ENCODE data around the gene YRDC.
A peak's percentile ranks its signal among the peaks of the same experiment; 100 is the strongest.
"Not testable (repeated sequence)": the region's sequence is repeated elsewhere in the genome, so short reads cannot be mapped to it uniquely, and the experiment has no call there.

Gene YRDC

GRCh38 chr1:37821481-37821880, 13.5 kb upstream of the YRDC start:
- no peak for DNase-seq

GRCh38 chr1:37817481-37817880, 9.5 kb upstream of the YRDC start:
- DNase-seq = no peak

DNA sequence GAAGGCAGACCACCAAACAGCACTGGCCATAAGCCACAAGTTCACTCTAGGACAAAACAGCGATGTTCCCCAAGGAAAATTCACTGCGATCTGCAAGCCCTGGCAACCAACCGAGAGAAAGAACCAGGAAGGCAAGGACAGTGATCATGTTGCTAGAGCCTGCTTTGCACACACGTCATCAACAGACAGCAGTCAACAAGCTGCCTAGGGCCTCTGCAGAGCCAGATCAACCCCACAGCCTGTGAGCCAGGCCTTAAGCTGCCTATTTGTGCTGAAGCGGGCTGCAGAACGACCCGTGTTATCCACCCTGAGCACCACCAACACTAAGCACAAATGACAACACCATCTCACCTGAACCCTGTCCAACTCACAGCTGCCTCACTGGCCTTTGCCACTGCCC, 6.2 kb upstream of the YRDC start:
- no peak for DNase-seq

DNA sequence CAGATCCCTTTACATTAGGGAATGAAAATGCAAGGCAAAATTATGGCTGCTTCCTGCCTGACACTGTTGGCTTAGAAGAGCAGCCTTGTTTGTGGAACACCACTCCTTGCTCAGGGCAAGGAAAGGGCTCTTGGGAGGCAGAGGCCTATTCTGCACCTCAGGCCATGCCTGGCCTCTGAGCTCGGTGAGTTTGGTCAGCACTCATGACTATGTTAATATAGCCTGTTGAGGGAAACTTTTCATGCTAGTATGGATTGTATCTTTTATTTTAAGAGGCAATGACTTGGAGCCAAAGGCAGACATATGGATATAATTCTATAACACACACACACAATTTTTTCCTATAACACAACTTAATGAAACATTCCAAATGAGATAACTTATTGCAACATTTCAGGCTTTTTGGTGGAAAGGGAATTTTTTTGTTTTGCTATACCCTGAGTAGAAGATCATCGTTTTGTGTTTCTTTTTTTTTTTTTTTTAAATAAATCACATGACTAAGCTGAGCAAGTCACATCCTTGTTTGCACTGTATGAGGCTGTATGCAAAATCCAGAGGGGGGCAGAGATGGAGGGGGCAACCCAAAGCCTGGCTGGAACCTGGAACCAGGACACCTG, 5.6 kb upstream of the YRDC start:
- no peak for DNase-seq

GRCh38 chr1:37811027-37811655, 3.1 kb upstream of the YRDC start:
- DNase-seq = peak; percentile 68

DNA sequence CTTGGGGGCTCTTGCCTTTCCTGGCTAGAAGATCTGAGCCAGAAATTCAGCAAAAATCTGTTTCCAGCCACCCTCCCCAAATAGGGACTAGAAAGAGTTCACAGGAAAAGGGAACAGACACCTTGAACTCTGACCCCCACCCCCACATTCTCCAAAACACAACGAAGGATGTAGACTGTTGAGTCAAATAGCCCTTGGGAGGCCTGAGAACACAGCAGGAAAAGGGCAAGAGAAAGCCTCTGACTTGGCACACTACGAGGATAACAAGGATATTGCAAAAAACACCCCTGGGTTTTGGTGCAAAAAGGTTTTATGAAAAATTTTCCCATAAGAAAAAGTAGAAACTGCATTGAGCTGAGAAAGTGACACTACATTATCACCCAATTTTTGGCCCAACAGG, 1.9 kb upstream of the YRDC start:
- no peak for DNase-seq

GRCh38 chr1:37808369-37809319, 636 bp upstream of the YRDC start:
- DNase-seq = peak; percentile 74

GRCh38 chr1:37807220-37807554, 821 bp downstream of the YRDC start:
- no peak for DNase-seq

GRCh38 chr1:37802439-37802838, 5.6 kb downstream of the YRDC start:
- DNase-seq = no peak

DNA sequence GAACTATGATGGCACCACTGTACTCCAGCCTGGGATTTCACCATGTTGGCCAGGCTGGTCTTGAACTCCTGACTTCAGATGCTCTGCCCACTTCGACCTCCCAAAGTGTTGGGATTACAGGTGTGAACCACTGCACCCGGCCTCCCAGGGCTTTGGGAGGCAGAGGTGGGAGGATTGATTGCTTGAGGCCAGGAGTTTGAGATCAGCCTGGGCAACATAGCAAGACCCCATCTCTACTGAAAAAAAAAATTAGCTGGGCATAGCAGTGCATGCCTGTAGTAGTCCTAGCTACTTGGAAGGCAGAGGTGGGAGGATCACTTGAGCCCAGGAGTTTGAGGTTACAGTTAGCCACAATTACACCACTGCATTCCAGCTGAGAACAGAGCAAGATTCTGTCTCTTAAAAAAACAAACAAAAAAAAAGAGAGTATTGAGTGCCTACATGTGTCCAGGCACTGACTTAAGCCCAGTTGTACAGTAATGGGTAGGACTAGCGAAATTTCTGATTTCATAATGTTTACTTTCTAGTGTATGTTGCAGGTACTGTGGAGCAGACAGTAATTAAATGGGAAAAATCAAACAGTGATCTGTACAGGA, 10.2 kb downstream of the YRDC start:
- no peak for DNase-seq

GRCh38 chr1:37795340-37796125, 12.5 kb downstream of the YRDC start:
- DNase-seq = peak; percentile 43

- DNase-seq = peak; percentile 7
Measured at GRCh38 chr1:37794372-37795339, 13.4 kb downstream of the YRDC start.

DNA sequence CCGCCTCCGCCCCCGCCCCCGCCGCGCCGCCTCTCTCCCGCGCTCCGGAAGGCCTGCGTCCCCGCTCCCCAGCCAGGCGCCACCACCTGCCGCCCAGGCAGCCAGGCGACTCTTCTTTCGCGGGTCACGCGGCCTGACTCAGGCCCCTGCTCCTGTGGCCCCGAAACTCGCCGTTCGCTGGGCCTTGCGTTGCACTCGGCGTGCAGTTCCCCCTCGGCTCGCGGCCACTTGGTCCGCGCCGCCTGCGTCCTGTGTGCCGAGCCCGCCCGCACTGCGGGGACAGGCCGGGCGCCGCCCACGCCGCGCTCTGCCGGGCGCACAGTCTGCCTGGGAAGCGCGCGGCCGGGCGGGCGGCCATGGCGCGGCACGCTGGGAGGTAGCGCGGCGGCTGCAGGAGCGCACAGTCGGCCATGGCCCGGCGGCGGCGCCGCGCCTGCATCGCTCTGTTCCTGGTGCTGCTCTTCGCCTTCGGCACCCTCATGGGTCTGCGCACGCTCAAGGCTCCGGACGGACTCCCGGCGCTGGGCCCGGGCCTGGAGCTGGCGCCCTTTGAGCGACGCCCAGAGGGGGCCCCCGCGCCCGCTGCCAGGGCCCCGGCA, 14.1 kb downstream of the YRDC start, which contains the start of gene MANEAL:
TSS of gene MANEAL (plus strand) at position 75 of the 599 bp plus-strand sequence. CDS start at position 411, 336 bp downstream.
- peak; percentile 62 for DNase-seq

DNA sequence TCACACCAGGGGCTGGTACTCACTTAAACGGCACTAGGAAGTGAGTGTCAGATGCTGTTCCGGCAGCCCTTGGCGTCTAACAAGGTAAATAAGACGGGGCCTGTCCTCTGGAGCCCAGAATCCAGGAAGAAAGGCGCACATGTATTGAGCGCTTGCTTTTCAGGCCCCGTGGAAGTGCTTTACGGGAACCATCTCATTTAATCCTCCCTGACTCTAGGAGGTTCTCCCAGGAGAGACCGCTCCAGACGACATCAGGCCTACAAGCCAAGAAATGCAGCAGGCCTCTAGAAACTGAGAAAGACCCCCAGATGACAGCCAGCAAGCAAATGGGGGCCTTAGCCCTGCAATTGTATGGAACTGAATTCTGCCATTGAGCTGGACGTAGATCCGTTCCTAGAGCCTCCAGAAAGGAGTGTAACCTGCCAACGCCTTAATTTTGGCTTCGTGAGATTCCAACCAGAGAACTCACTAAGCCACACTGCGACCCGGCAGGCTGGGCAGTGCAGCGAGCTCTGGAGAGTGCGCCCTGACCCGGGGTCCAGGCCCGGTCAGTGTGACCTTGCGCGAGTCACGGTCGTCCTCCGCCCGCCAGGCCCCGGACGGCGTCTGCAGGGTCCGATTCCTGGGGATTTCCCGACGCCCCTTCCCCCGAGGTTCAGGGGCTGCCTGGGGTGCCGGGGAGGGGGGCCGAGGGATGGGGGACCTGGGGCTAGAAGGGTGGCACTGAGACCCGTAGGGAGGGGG, 14.9 kb downstream of the YRDC start:
- DNase-seq = no peak

DNA sequence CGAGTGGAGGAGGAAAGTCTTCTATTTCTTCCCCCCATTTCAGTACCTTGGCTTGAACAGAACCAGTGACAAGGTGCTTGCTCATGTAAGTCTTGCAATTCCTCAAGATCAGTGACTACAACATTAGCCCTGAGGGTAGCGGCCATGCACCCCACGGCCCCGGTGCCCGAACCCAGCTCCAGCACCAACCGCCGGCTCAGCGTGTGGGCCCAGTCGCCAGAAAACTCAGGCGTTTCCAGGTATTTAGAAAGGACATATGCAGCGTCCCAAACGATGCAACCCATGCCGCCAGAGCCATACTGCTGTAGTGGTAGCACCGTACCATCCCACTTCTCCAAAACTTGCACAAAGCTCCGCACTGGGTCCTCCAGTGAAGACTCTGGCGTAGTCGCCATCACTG, 25.5 kb downstream of the YRDC start:
- DNase-seq = no peak

DNA sequence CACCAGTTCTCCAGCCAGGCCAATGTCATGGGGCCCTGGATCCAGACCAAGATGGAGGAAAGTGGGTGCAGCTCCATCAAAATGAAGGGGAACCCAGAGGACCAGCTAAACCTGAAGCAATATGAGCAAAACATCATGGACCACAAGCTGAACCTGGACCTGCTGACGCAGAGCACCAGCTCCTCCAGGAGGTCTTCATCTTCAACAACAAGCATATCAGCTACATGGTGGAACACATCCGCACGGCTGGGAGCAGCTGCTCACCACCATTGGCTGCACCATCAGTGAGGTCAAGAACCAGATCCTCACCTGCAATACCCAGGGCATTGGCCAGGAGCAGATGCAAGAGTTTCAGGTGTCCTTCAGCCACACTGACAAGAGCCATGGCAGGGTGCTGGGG, 29.4 kb downstream of the YRDC start:
- no peak for DNase-seq

DNA sequence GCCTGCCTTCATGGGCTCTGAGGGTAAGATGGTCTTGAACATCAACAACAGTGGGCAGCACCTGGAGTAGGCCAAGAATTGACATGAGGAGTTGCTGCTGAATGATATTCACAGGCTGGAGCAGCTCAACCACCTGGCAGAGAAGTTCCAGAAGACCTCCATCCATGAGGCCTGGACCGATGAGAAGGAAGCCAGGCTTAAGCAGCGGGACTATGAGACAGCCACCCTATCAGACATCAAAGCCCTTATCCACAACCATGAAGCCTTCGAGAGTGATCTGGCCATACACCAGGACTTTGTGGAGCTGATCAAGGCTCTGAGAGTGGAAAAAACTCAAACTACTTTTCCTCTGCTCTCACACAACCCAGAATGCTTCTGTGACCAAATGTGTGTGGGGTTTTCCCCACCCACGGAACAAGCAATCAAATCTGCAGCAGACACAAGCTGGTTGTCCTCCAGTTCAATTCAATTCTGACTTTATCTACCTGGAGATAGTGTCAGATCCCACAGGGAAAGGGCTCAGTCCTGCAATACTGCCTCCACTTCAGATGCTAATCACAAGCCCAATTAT, 31.0 kb downstream of the YRDC start:
- DNase-seq = no peak

- not testable (repeated sequence) for DNase-seq
Measured at GRCh38 chr1:37771440-37771839, 36.6 kb downstream of the YRDC start.

DNA sequence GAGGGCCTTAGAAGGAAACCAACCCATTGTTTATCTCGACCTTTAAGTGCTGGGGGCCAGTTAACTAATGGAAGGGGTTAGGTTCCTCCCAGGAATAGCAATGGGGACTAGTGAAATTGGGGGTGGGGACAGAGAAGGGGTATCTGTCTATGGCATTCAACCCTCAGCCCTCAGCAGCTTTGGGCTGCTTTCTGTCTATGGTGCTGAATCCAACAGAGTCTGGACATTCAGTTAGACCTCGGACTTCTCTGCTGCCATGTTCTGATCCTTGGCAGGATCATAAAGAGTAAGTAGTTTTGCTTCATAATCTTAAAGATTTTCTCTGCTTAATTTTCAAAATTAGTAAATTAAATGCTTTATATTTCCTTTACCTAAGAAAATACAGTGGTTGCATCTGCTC, 40.5 kb downstream of the YRDC start:
- DNase-seq = no peak
